ENCODE results near the gene NXPH4. TPM values are rescaled to one million over a fixed set of nuclear protein-coding genes. Genes with fewer than 3 reads are reported as not detected.

NXPH4 gene
- total and polyA plus RNA-seq, 10 of the 15 experiments (the other 5 are each of a cell fraction or from before 2014, with no cell fraction given) = 0.03 to 0.26 TPM; not detected in 8

GRCh38 chr12:57181561-57182155 is 34.9 kb upstream of the NXPH4 start:
- in situ Hi-C loops (cut with MboI) (loop anchor here (5.0 kb wide), 1 partner anchor 59 kb away; no protein-coding TSS in a partner anchor), intact Hi-C loops (cut with micrococcal nuclease; ENCODE audit: unreplicated experiment) (loop anchor here (2.0 kb wide), 3 partner anchors 61 to 173 kb away; no protein-coding TSS in a partner anchor)
- FAIRE-seq = no peak
- ATAC-seq = no peak
- H3K27me3 ChIP-seq (replicated peaks in 1 of 2; ENCODE audit: control insufficient read depth in 2 of 2, insufficient read depth in 2 of 2, low read length in 1 of 2) = no peaks in the 10 kb centered on the region; a peak in 2 of 4 replicates
- H3K27ac ChIP-seq (ENCODE audit: control insufficient read depth, insufficient read depth) = no peak overlapping the region
- 36% methylated on average over 5 of the region's 5 CpGs for WGBS (ENCODE audit: insufficient coverage, insufficient replicate concordance, low lambda C conversion rate, missing lambda C conversion rate)
- RAD21 ChIA-PET (ENCODE audit: unreplicated experiment) = interaction anchor here (0.7 to 2.7 kb wide), 3 partner anchors 70 to 117 kb away, joined by 3 to 9 read pairs (median 6); partner anchors contain the start of gene STAT6
- BruUV-seq (replicated peaks) = no TSS peak
- CTCF ChIA-PET = interaction anchor here (0.6 to 10.4 kb wide), 9 partner anchors 24 to 257 kb away, joined by 3 to 159 read pairs (median 3); partner anchors contain the start of gene LRP1
- no peak overlapping the region for H3K9ac ChIP-seq (ENCODE audit: control insufficient read depth, insufficient read depth, low read length)
- H3K4me2 ChIP-seq (ENCODE audit: control insufficient read depth, insufficient read depth) = no peak overlapping the region
- no peaks in the 10 kb centered on the region for H3K9me3 ChIP-seq (replicated peaks; ENCODE audit: control insufficient read depth, insufficient read depth, low read length)
- H3K4me1 ChIP-seq (ENCODE audit: control insufficient read depth, insufficient read depth, low read length) = no peaks in the 10 kb centered on the region
- H3K36me3 ChIP-seq (ENCODE audit: control insufficient read depth in 2 of 2, insufficient read depth in 2 of 2, low read length in 1 of 2) = no peaks in the 10 kb centered on the region
- TF ChIP-seq NFIC (IDR thresholded peaks at IDR 0.05; ENCODE audit: low read depth, low read length) (no peak), ZBTB33 (IDR thresholded peaks at IDR 0.05) (no peak)
- no peak for DNase-seq (ENCODE audit: low read depth, low spot score)
- no peak overlapping the region for H3K4me3 ChIP-seq
- POLR2A ChIA-PET = interaction anchor here (0.7 to 1.4 kb wide), 3 partner anchors 27 to 110 kb away, joined by 3 to 4 read pairs (median 4); no protein-coding TSS in a partner anchor
- no peak overlapping the region for H2AFZ ChIP-seq (ENCODE audit: control insufficient read depth, low read depth, low read length)
- SMC1A ChIA-PET (ENCODE audit: uncharacterized antibody, unreplicated experiment) = interaction anchor here (0.6 to 4.0 kb wide), 4 partner anchors 55 to 182 kb away, joined by 3 to 36 read pairs (median 10); partner anchors contain the start of genes LRP1 and STAT6
- H4K20me1 ChIP-seq (ENCODE audit: control insufficient read depth, insufficient read depth) = no peaks in the 10 kb centered on the region; the same call in 1 of the 2 replicates
- no peaks in the 10 kb centered on the region for H3K79me2 ChIP-seq (ENCODE audit: control insufficient read depth, insufficient read depth, low read length)
